GM23338 (cell line): ENCODE data around the gene AHNAK.

Experiments
- CTCF ChIP-seq, 2 experiments: fragments of 200-600 bp in 1 of 2; sonication (generic) in 1 of 2; conservative IDR thresholded peaks; 2 replicates each; pipeline versions ENCODE4 v1.5.1 to v1.6.1; 2016 to 2017; ENCODE audit warnings: antibody characterized with exemption in 2 of 2, low read depth in 2 of 2, mild to moderate bottlenecking in 2 of 2, moderate library complexity in 1 of 2
- EZH2 ChIP-seq: fragments of 200-600 bp; sonication (generic); IDR thresholded peaks from one replicate; pipeline ENCODE4 v1.8.0; 2017; ENCODE audit warnings: antibody characterized with exemption, mild to moderate bottlenecking, low read depth; ENCODE audit not compliant: unreplicated experiment
- POLR2AphosphoS5 ChIP-seq: IDR thresholded peaks from 2 replicates; pipeline ENCODE4 v1.6.1; 2016; ENCODE audit warnings: antibody characterized with exemption, low read depth
- REST ChIP-seq: IDR thresholded peaks from one replicate; pipeline ENCODE4 v1.6.1; 2018; ENCODE audit warnings: antibody characterized with exemption; ENCODE audit not compliant: unreplicated experiment
- ZNF462 ChIP-seq: fragments of 250-450 bp; sonication (Bioruptor Pico); IDR thresholded peaks from 2 replicates; pipeline ENCODE4 v1.5.0; 2020; ENCODE audit warnings: mild to moderate bottlenecking, moderate library complexity

GRCh38 chr11:62580959-62581715, 34.5 kb upstream of the AHNAK start:
- no peak for TF ChIP-seq ZNF462 (CRISPR knock-in tag)
- no peak for TF ChIP-seq POLR2AphosphoS5
- TF ChIP-seq REST = no peak
- TF ChIP-seq EZH2 = no peak
- TF ChIP-seq CTCF (conservative IDR thresholded peaks at IDR 0.05; ENCODE audit: low read depth in 2 of 2) = no peak
